Esophagus (tissue), 2 donors: Measurements from ENCODE around the gene SDS. TPM values are rescaled to one million over a fixed set of nuclear protein-coding genes. Genes with fewer than 3 reads are reported as not detected.

Experiments
- H3K27ac ChIP-seq, 2 donors: one replicate each; pipeline ENCODE4 v1.5.1; 2013; ENCODE audit warnings: low read depth in 2 of 2, mild to moderate bottlenecking in 2 of 2, inconsistent platforms in 1 of 2, low read length in 1 of 2, moderate library complexity in 1 of 2
- H3K27me3 ChIP-seq, 2 donors: one replicate each; pipeline ENCODE4 v1.6.1; 2013; ENCODE audit warnings: low read length in 2 of 2, control low read depth in 1 of 2, mild to moderate bottlenecking in 1 of 2; ENCODE audit not compliant: insufficient read depth in 2 of 2, control insufficient read depth in 1 of 2
- H3K36me3 ChIP-seq, 2 donors: one replicate each; pipeline ENCODE4 v1.6.1; 2013; ENCODE audit warnings: low read length in 1 of 2; ENCODE audit not compliant: control insufficient read depth in 2 of 2, insufficient read depth in 2 of 2
- H3K4me1 ChIP-seq, 2 donors: one replicate each; pipeline ENCODE4 v1.6.1; 2013; ENCODE audit warnings: low read length in 1 of 2; ENCODE audit not compliant: control insufficient read depth in 2 of 2, insufficient read depth in 2 of 2
- H3K4me3 ChIP-seq, 2 donors: one replicate each; pipeline ENCODE4 v1.5.1; 2013; ENCODE audit warnings: low read length in 2 of 2, mild to moderate bottlenecking in 2 of 2, low read depth in 1 of 2, moderate library complexity in 1 of 2
- H3K9me3 ChIP-seq, 2 donors: one replicate each; pipeline ENCODE4 v1.6.1; 2013; ENCODE audit warnings: mild to moderate bottlenecking in 2 of 2, low read depth in 1 of 2, low read length in 1 of 2, moderate library complexity in 1 of 2; ENCODE audit not compliant: control insufficient read depth in 2 of 2, insufficient read depth in 1 of 2
- whole genome bisulfite sequencing, 2 donors: extraction: QIAGEN DNeasy Blood & Tissue Kit; methylation state at CpG; one replicate each; pipeline ENCODE4 v1.1.7; 2013; 5-methylcytosine and 5-hydroxymethylcytosine counted together
- polyA plus RNA-seq, 2 donors: library from polyadenylated mRNA; stranded (reverse); fragments of 200-250 nt; gene quantifications; one replicate each; pipeline ENCODE4 v1.2.3, GENCODE V29; 2013
- donor health status: healthy with polysubstance abuse.
- donor health status: Bipolar disorder and iron deficiency.

Gene SDS
- polyA plus RNA-seq, 2 donors: 0.09 TPM; not detected in 1

DNA sequence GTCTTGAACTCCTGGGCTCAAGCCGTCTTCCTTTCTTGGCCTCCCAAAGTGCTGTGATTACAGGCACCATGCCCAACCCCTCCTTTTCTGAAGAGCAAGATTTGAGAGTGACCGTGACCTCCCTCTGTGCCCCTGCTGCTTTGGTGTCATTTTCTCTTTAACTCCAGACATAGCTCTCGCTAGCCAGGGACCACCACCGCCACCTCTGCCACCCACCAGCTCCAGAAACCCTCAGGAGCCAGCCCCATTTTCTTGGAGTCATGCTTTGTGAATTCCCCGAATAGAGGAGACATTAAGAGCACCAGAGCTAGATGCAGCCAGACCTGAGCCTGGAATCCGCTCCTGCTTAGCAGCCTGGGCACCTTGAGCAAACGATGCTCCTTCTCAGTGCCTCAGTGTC is 36.6 kb upstream of the SDS start:
- H3K27me3 ChIP-seq: no peaks in the 10 kb centered on the region
- 69% methylated on average over 7 of the region's 7 CpGs for WGBS, 2 donors

GRCh38 chr12:113439606-113440030 is 35.9 kb upstream of the SDS start:
- Histone ChIP-seq H3K4me3 (no peak overlapping the region), H3K9me3 (no peaks in the 10 kb centered on the region), H3K36me3 (no peaks in the 10 kb centered on the region), H3K27me3 (no peaks in the 10 kb centered on the region), H3K4me1 (no peaks in the 10 kb centered on the region), H3K27ac (no peak overlapping the region)
- WGBS, 2 donors: 27 to 28% methylated on average over 8 of the region's 8 CpGs

More for the DNA sequence above, 36.6 kb upstream of the SDS start:
- no peaks in the 10 kb centered on the region for H3K9me3 ChIP-seq
- H3K4me3 ChIP-seq: no peak overlapping the region
- no peak overlapping the region for H3K27ac ChIP-seq
- no peaks in the 10 kb centered on the region for H3K36me3 ChIP-seq
- no peaks in the 10 kb centered on the region for H3K4me1 ChIP-seq

DNA sequence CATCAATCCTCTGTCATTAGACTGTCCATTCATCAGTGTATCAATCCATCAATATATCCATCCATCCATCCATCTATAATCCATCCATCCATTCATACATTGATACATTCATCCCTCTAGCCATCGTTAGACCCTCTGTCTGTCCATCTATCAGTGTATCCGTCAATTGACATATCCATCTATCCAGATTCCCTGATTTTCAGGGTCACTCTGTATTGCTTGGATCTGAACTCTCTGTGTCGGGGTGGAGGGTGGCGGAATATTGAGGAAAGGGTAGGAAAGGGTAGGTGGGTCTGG is 35.6 kb upstream of the SDS start:
- Histone ChIP-seq H3K36me3 (no peaks in the 10 kb centered on the region), H3K9me3 (no peaks in the 10 kb centered on the region), H3K27me3 (no peaks in the 10 kb centered on the region), H3K4me3 (no peak overlapping the region), H3K4me1 (no peaks in the 10 kb centered on the region), H3K27ac (no peak overlapping the region)
- 38 to 47% methylated on average over 4 of the region's 4 CpGs for WGBS, 2 donors

GRCh38 chr12:113438523-113439300 is 35.0 kb upstream of the SDS start:
- Histone ChIP-seq H3K4me1 (no peaks in the 10 kb centered on the region), H3K9me3 (no peaks in the 10 kb centered on the region), H3K4me3 (no peak overlapping the region), H3K36me3 (no peaks in the 10 kb centered on the region), H3K27me3 (no peaks in the 10 kb centered on the region), H3K27ac (no peak overlapping the region)
- 71 to 79% methylated on average over 4 of the region's 4 CpGs for WGBS, 2 donors

DNA sequence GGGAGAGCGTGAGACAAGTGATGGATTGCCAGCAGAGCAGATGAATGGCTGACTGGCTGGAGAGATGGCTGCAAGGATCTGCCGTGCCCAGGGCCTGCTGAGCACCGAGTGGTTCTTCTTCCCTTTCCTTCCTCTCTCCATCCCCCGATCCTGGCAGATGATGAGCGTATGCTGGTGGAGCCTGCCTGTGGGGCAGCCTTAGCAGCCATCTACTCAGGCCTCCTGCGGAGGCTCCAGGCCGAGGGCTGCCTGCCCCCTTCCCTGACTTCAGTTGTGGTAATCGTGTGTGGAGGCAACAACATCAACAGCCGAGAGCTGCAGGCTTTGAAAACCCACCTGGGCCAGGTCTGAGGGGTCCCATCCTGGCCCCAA is 34.0 kb upstream of the SDS start:
- no peaks in the 10 kb centered on the region for H3K4me1 ChIP-seq
- no peak overlapping the region for H3K4me3 ChIP-seq
- no peaks in the 10 kb centered on the region for H3K27me3 ChIP-seq
- H3K36me3 ChIP-seq: no peaks in the 10 kb centered on the region
- no peaks in the 10 kb centered on the region for H3K9me3 ChIP-seq
- WGBS, 2 donors: 52 to 67% methylated on average over 8 to 9 of the region's 9 CpGs
- no peak overlapping the region for H3K27ac ChIP-seq

GRCh38 chr12:113436993-113437728 is 33.5 kb upstream of the SDS start:
- Histone ChIP-seq H3K4me1 (no peaks in the 10 kb centered on the region), H3K27ac (no peak overlapping the region), H3K36me3 (no peaks in the 10 kb centered on the region), H3K4me3 (no peak overlapping the region), H3K27me3 (no peaks in the 10 kb centered on the region), H3K9me3 (no peaks in the 10 kb centered on the region)
- WGBS, 2 donors: 78 to 83% methylated on average over 6 of the region's 6 CpGs

DNA sequence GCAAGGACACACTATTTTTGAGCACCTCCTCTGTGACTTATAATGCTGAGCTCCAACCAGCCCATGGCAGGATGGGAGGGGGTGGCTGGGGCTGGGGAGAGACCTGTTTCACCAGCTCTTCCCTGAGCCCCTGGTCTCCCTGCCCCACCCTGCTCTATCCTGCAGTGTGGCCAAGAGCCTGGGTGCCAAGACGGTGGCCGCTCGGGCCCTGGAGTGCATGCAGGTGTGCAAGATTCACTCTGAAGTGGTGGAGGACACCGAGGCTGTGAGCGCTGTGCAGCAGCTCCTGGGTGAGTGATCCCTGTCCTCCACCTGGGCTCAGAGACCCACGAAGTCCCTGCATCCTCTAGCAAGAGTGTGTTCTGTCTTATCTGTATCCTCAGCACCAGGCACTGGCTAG is 32.9 kb upstream of the SDS start:
- no peak overlapping the region for H3K27ac ChIP-seq
- H3K9me3 ChIP-seq: no peaks in the 10 kb centered on the region
- no peaks in the 10 kb centered on the region for H3K36me3 ChIP-seq
- 80 to 81% methylated on average over 6 of the region's 6 CpGs for WGBS, 2 donors
- no peaks in the 10 kb centered on the region for H3K27me3 ChIP-seq
- H3K4me3 ChIP-seq: no peak overlapping the region
- no peaks in the 10 kb centered on the region for H3K4me1 ChIP-seq

- WGBS, 2 donors: 82 to 84% methylated on average over 5 of the region's 5 CpGs
- Histone ChIP-seq H3K4me3 (no peak overlapping the region), H3K27me3 (no peaks in the 10 kb centered on the region), H3K9me3 (peaks cover 0 to 1% of the 10 kb centered on the region in 2 donors), H3K27ac (no peak overlapping the region), H3K36me3 (no peaks in the 10 kb centered on the region), H3K4me1 (no peaks in the 10 kb centered on the region)
These were observed 31.7 kb upstream of the SDS start for GRCh38 chr12:113435367-113435766.

DNA sequence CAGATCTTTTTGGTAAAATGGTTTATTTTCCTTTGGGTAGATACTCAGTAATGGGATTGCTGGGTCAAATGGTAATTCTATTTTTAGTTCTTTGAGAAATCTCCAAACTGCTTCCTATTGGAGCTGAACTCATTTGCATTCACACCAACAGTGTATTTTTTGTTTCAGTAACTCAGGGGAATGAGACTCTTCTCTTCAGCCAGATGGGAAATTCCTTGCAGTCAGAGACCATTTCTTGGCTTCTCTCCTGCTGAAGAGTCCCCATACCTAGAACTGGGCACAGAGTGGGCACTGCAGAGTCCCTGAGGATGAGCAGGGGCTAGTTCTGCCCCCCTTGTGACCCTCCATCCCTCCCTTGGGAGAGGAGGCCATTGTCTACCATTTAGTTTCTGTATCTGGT is 29.3 kb upstream of the SDS start:
- no peaks in the 10 kb centered on the region for H3K4me1 ChIP-seq
- H3K9me3 ChIP-seq: peaks cover 0 to 3% of the 10 kb centered on the region in 2 donors
- H3K4me3 ChIP-seq: no peak overlapping the region
- H3K27me3 ChIP-seq: no peaks in the 10 kb centered on the region
- H3K27ac ChIP-seq: no peak overlapping the region
- no peaks in the 10 kb centered on the region for H3K36me3 ChIP-seq

DNA sequence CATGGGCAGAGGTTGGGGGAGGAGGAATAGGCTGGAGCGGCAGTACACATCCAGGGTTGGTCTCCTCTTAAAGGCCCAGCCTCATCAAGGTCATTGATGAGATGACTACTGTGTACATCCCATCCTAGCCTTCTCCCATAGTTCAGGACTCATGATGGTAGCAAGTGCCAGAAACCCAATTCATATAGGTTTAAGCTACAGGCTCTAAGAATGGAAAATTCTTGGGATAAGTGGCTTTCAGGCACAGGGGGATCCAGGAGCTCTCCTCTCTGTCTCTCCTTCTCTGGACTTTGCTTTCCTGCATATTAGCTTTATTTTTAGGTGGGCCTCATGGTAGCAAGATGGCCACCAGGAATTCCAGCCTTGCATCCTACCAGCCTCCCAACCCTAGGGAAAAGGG is 24.8 kb upstream of the SDS start:
- no peak overlapping the region for H3K27ac ChIP-seq
- no peaks in the 10 kb centered on the region for H3K4me1 ChIP-seq
- H3K4me3 ChIP-seq: no peak overlapping the region
- no peaks in the 10 kb centered on the region for H3K36me3 ChIP-seq
- WGBS, 2 donors: 69 to 81% methylated on average over 1 of the region's 1 CpG
- H3K27me3 ChIP-seq: no peaks in the 10 kb centered on the region
- H3K9me3 ChIP-seq: peaks cover 0 to 3% of the 10 kb centered on the region in 2 donors
